Tibial artery (tissue), 4 donors: ENCODE results near the gene AFAP1L2.
A peak's percentile ranks its signal among the peaks of the same experiment; 100 is the strongest.

Experiments used
- DNase-seq, 2 donors: peaks; one replicate each; pipeline ENCODE4 v3.0.0-alpha.2; 2019
- H3K27ac ChIP-seq, 2 donors: fragments of 200-600 bp; sonication (generic) in 1 of 2; 1 replicate in 1 of 2; 2 replicates in 1 of 2; pipeline ENCODE4 v1.5.1; 2018 to 2019; ENCODE audit warnings: mild to moderate bottlenecking in 1 of 2
- H3K27me3 ChIP-seq, 2 donors: fragments of 200-600 bp; sonication (generic) in 1 of 2; one replicate each; pipeline versions ENCODE4 v1.5.1 to v1.6.0; 2016 to 2019
- H3K36me3 ChIP-seq, 3 donors: fragments of 200-600 bp; sonication (generic) in 2 of 3; one replicate each; pipeline ENCODE4 v1.5.1; 2016 to 2019; ENCODE audit warnings: mild to moderate bottlenecking in 2 of 3
- H3K4me1 ChIP-seq, 4 donors: fragments of 200-600 bp; sonication (generic) in 2 of 4; 1 replicate in 3 of 4; 2 replicates in 1 of 4; pipeline ENCODE4 v1.5.1; 2016 to 2019
- H3K4me3 ChIP-seq, 2 donors: fragments of 200-600 bp; sonication (generic) in 1 of 2; 1 replicate in 1 of 2; 2 replicates in 1 of 2; pipeline ENCODE4 v1.5.1; 2018 to 2019; ENCODE audit warnings: mild to moderate bottlenecking in 2 of 2
- H3K9me3 ChIP-seq, 3 donors: fragments of 200-600 bp; sonication (generic) in 1 of 3; one replicate each; pipeline ENCODE4 v1.5.1; 2016 to 2019
- intact Hi-C: fragments of 100-400 bp; cut with DNase I; formaldehyde crosslinking; loops from one replicate; pipeline ENCODE4 v1.15.0; 2023; ENCODE audit warnings: low total_unique reads
- TF ChIP-seq, protein P1 (sequence below), 2 experiments: fragments of 200-600 bp in 1 of 2; fragments of 450-650 bp in 1 of 2; IDR thresholded peaks; one replicate each; pipeline ENCODE4 v1.5.1; 2017 to 2019; ENCODE audit warnings: antibody characterized with exemption in 2 of 2, mild to moderate bottlenecking in 1 of 2, moderate library complexity in 1 of 2

AFAP1L2 gene

DNA sequence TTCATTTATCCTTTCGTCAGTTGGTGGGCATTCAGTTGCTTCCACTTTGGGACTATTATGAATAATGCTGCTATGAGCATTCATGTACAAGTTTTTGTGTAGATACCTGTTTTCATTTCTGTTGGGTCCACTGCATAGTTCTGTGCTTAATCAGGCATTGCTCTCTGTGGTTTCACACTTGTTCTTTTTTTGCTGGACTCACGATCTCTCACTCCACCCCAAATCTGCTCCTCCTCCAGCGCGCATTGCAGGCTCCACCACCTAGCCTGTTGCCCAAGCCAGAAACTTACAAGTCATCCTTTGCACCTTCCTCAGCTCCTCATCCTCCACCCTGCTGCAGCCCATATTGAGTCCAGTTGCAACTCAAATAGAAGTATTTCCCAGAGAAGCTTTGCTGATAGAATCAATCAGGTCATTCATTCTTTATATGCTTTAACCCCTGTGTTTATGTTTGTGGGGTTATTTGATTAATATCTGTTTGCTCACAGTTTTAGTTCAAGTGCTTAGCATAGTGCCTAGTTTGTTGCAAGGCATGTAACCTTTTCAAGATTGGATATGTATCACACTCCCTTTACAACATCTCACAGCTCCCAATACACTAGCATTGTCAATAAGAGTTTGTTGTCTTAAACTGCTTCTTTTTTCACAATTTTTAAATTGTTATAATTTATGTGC is 16.6 kb upstream of the AFAP1L2 start:
- H3K4me3 ChIP-seq = no peak overlapping the region
- H3K27me3 ChIP-seq = no peaks in the 10 kb centered on the region
- H3K27ac ChIP-seq = no peak overlapping the region
- DNase-seq = no peak
- TF ChIP-seq, protein P1, sequence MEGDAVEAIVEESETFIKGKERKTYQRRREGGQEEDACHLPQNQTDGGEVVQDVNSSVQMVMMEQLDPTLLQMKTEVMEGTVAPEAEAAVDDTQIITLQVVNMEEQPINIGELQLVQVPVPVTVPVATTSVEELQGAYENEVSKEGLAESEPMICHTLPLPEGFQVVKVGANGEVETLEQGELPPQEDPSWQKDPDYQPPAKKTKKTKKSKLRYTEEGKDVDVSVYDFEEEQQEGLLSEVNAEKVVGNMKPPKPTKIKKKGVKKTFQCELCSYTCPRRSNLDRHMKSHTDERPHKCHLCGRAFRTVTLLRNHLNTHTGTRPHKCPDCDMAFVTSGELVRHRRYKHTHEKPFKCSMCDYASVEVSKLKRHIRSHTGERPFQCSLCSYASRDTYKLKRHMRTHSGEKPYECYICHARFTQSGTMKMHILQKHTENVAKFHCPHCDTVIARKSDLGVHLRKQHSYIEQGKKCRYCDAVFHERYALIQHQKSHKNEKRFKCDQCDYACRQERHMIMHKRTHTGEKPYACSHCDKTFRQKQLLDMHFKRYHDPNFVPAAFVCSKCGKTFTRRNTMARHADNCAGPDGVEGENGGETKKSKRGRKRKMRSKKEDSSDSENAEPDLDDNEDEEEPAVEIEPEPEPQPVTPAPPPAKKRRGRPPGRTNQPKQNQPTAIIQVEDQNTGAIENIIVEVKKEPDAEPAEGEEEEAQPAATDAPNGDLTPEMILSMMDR (IDR thresholded peaks at IDR 0.05) = no peak
- no peaks in the 10 kb centered on the region for H3K36me3 ChIP-seq
- intact Hi-C loops = no loop called here
- no peaks in the 10 kb centered on the region for H3K9me3 ChIP-seq
- H3K4me1 ChIP-seq = no peaks in the 10 kb centered on the region

DNA sequence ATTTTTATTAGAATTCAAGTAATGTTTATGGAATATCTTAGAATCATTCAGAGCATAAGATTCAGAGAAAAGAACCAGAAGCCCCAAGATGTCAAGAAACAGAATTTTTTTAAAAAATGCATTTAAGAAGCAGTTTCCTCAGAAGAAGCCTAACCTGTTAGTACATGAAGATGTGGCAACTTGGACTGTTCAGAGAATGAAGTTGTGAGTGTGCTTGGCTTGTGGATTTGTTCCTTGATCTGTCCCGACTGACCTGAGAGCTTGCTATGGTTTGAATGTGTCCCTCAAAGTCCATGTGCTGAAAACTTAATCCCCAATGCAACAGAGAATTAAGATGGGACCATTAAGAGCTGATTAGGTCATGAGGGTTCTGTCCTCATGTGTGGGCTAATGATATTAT is 13.8 kb upstream of the AFAP1L2 start:
- intact Hi-C loops = no loop called here
- no peak for DNase-seq
- Histone ChIP-seq H3K27me3 (no peaks in the 10 kb centered on the region), H3K4me3 (no peak overlapping the region), H3K27ac (no peak overlapping the region), H3K36me3 (no peaks in the 10 kb centered on the region), H3K9me3 (no peaks in the 10 kb centered on the region), H3K4me1 (peaks cover 0 to 6% (median 5%) of the 10 kb centered on the region in 4 donors)
- TF ChIP-seq, protein P1 (IDR thresholded peaks at IDR 0.05) = no peak

DNA sequence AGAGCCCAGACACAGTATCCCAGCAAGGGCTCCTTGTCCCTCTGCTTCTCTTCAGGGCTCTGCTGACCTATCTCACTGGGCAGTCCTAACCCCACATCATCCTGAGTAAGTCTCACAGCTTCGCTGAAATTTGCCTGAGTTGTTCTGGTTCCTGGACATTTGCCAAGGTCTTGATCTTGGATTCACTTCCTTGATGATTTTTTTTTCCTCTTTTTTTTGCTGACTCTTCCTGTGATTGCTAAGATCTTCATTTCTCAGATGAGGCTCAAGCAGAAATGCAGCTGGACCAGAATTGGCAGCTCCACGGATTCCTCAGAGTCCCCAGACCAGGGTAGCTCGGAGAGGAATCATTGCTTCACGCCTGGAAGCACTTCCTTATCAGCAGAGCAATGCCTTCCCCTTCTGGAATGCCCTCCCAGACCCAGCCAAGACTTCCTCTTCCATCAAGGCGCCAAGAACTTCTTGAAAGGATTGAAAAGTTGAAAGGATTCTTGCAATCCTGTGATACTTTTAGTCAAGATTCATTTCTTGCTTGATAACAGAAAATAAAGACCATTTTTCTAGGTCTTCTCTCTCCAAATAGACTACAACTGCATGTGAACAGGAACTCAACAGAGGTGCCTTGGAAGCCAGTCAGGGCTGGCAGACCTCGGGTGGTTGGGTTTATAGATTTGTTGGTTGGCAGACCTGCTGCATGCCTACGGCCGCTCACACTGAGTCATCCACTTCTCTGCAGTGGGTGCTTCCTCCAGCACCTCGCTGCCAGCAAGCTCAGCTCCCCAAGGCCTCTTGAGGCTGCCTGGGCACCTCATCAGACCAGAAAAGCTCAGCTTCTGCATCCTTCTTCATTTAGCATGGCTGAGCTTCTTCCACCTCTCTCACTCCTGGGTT is 8.8 kb upstream of the AFAP1L2 start:
- Histone ChIP-seq H3K36me3 (no peaks in the 10 kb centered on the region), H3K9me3 (no peaks in the 10 kb centered on the region), H3K27me3 (no peaks in the 10 kb centered on the region), H3K4me3 (no peak overlapping the region), H3K4me1 (peaks cover 0 to 15% (median 12%) of the 10 kb centered on the region in 4 donors), H3K27ac (peak overlapping the region in 1 of 2 donors; percentile 28)
- DNase-seq = peak in 1 of 2 donors; percentile 77
- intact Hi-C loops = no loop called here
- TF ChIP-seq, protein P1 (IDR thresholded peaks at IDR 0.05) = no peak

DNA sequence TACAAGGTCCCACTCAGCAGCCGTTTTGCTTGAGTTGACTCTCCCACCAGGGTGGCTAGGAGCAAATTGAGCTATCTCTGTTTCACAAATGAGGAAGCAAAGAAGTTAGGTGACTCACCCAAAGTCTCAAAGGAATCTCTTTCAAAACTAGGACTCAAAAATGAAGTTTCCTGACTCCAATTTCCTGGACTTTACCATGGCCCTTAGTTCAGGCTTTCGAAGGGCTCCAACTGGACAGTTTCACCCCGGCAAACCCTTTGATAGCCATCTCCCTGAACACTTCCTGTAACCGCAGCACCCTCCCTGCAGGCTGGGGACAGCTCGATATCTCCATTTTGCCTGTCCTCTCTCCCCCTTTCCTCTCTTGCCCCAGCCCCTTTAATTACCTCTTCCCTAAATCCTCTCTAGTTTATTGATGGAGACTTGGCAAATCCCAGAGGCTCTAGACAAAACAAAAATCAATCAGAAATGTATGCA is 4.7 kb upstream of the AFAP1L2 start:
- H3K27ac ChIP-seq = no peak overlapping the region
- intact Hi-C loops = no loop called here
- H3K4me3 ChIP-seq = no peak overlapping the region
- H3K27me3 ChIP-seq = peaks cover 0 to 9% of the 10 kb centered on the region in 2 donors
- H3K4me1 ChIP-seq = peaks cover 0 to 25% (median 21%) of the 10 kb centered on the region in 4 donors
- H3K36me3 ChIP-seq = no peaks in the 10 kb centered on the region
- no peaks in the 10 kb centered on the region for H3K9me3 ChIP-seq
- TF ChIP-seq, protein P1 (IDR thresholded peaks at IDR 0.05) = no peak
- DNase-seq = no peak

DNA sequence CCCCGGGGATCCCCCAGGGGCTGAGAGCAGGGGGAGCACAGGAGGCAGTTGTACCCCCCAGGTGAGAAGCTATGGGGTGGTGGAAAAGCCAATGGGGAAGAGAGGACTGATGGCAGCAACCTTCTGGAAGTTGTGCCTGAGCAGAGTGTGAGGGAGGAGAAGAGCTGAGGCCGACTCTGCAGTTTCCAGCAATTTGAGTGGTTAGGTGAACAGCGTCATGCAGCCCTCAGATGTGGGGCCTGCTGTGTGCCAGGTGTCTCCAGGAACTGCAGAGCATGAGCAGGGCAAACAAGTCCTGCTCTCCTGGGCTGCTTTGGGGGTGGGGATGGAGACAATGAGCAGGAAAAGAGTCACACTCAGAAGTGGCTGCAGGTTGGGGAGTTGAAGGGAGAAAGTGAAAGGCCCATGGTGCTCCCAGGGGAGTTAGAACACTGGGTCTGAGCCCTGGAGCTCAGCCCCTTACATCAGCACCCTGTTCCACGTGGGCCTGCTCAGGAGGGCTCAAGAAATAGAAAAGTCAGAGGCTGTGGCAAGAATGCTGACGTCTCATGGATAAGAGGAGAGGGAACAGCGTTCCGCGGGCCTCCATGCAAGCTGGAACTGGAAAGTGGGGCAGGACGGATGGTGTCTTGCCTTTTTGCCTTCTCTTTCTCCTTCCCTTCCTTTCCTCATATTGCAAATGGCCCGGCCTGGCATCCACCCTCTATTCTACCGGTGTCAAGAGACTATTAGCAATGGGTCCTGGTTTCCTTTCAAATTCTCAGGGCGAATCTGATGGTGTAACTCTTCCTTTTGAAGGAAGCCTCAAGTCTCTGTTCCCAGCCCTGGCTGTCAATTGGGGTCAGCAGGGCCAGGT is 4.0 kb upstream of the AFAP1L2 start:
- Histone ChIP-seq H3K4me1 (peaks cover 0 to 28% (median 24%) of the 10 kb centered on the region in 4 donors), H3K27me3 (peaks cover 0 to 14% of the 10 kb centered on the region in 2 donors), H3K9me3 (no peaks in the 10 kb centered on the region), H3K4me3 (no peak overlapping the region), H3K27ac (no peak overlapping the region), H3K36me3 (no peaks in the 10 kb centered on the region)
- intact Hi-C loops = no loop called here
- TF ChIP-seq, protein P1 (IDR thresholded peaks at IDR 0.05) = no peak
- DNase-seq = no peak
